ENCODE measurements around the gene BRAT1. TPM values are rescaled to one million over a fixed set of nuclear protein-coding genes. Genes with fewer than 3 reads are reported as not detected.

The BRAT1 gene
- total and polyA plus RNA-seq, 7 experiments from 2014 or later: 23.4 to 58.9 (median 37.0) TPM

DNA sequence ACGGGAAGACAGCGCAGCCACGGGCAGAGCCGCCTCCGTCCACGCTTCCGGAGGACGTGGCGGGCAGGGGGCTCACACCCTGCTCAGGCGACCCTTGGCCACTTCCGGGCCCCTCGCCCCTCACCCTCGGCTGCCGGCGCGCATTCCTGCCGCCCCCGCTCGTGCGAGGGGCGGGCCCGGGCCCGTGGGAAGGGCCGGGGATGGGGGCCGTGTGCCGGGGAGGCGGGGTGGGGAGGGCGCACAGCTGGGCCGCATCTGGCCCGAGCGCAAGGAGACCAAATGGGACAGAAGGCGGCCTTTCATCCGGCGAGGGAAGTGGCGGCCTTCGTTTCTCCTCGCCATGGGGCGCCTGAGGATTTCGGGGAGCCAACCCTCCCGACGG, 36.6 kb downstream of the BRAT1 start:
- Histone ChIP-seq H3K36me3 (ENCODE audit: control insufficient read depth in 2 of 3, insufficient read depth in 3 of 3, low read length in 3 of 3) (peaks cover 0 to 8% (median under 1%) of the 10 kb centered on the region in 3 experiments), H3K9me3 (ENCODE audit: control insufficient read depth in 2 of 3, low read length in 3 of 3) (no peaks in the 10 kb centered on the region), H3K27me3 (ENCODE audit: control insufficient read depth in 2 of 2, insufficient read depth in 2 of 2, low read length in 2 of 2) (no peaks in the 10 kb centered on the region), H3K4me1 (ENCODE audit: control insufficient read depth in 2 of 2, insufficient read depth in 2 of 2, low read length in 2 of 2) (peaks cover 20 to 24% of the 10 kb centered on the region in 2 donors), H3K4me3 (ENCODE audit: low read length) (peak overlapping the region; percentile 58), H3K27ac (ENCODE audit: low read depth, low read length) (peak overlapping the region; percentile 60)
- H3K27ac Mint-ChIP-seq: peak overlapping the region in 8 of 9 donors; percentile 44 to 85 (median 73)
- H3K36me3 Mint-ChIP-seq: peaks cover 0 to 21% (median 4%) of the 10 kb centered on the region in 5 donors
- H3K4me1 Mint-ChIP-seq: peaks cover 14 to 33% (median 29%) of the 10 kb centered on the region in 7 donors
- intact Hi-C loops (cut with micrococcal nuclease): loop anchor here (1.0 to 2.0 kb wide), 7 partner anchors 7 to 204 kb away; partner anchors contain the start of genes BRAT1 (in 1 of the 2), SNX8 (in 1 of the 2) and TTYH3 (in 1 of the 2)
- H3K27me3 Mint-ChIP-seq: peaks cover 0 to 11% (median 0%) of the 10 kb centered on the region in 5 donors
- CTCF ChIA-PET: no interaction called here
- H3K4me3 Mint-ChIP-seq: peak overlapping the region; percentile 71 to 98 (median 83)
- POLR2A ChIA-PET: interaction anchor here (1.1 to 15.7 kb wide), 3 partner anchors 8 to 11 kb away, joined by 5 to 401 read pairs (median 11); no protein-coding TSS in a partner anchor
- H3K9me3 Mint-ChIP-seq: peaks cover 0 to 2% (median 0%) of the 10 kb centered on the region in 11 donors
- no peak for DNase-seq
- no peak for ATAC-seq

DNA sequence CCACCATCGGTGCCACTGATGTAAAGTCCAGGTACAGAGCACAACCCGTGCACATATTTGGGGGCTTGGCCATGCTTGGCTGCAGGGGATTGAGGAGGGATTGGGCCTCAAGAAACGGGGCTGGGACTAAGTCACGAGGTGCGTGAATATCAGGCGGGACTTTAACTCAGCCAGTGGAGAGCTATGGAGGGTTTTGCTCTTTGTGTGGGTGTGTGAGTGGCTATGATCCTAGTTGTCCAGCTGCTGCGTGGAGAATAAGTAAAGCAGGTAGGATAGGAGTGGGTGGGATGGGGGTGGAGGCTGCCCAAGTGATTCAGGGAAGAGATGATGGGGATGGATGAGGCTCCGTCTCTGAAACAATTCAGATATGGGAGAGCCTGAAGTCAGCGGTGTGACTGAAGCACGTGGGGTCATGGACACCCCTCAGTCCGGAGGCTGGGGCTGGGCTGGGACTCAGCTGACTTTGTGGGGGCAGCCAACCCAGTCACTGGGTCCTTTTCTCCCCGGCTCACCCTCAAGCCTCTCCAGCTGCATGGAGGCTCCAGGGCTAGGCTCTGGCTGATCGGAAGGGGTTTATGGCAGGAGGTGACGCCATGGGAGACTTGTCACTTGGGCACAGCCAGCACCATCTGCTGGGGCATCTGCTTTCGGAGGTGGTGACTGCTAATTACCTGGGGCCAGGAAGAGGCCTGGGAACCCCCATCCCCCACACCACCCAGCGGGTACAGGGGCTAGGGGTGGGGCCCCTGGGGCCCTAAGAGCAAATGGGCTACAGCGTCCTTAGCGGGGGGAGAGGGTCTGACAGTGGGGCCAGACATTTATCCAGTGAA, 37.4 kb downstream of the BRAT1 start:
- H3K36me3 ChIP-seq (ENCODE audit: control insufficient read depth in 2 of 3, insufficient read depth in 3 of 3, low read length in 3 of 3): peaks cover 0 to 8% (median 0%) of the 10 kb centered on the region in 3 experiments
- ATAC-seq: no peak
- H3K27ac ChIP-seq (ENCODE audit: low read depth, low read length): peak overlapping the region; percentile 11
- Mint-ChIP-seq H3K4me3 (peak overlapping the region; percentile 63 to 98 (median 83)), H3K27me3 (peaks cover 0 to 11% (median 0%) of the 10 kb centered on the region in 5 donors), H3K9me3 (peaks cover 0 to 3% (median 0%) of the 10 kb centered on the region in 11 donors), H3K36me3 (peaks cover 0 to 18% (median 2%) of the 10 kb centered on the region in 5 donors), H3K4me1 (peaks cover 15 to 34% (median 28%) of the 10 kb centered on the region in 7 donors), H3K27ac (peak overlapping the region; percentile 44 to 86 (median 71))
- H3K4me1 ChIP-seq (ENCODE audit: control insufficient read depth in 2 of 2, insufficient read depth in 2 of 2, low read length in 2 of 2): peaks cover 16 to 24% of the 10 kb centered on the region in 2 donors
- DNase-seq: no peak
- intact Hi-C loops (cut with micrococcal nuclease): loop anchor here in 1 of 2 donors (2.0 kb wide), 2 partner anchors 113 to 203 kb away; partner anchors contain the start of genes SNX8 and TTYH3
- H3K4me3 ChIP-seq (ENCODE audit: low read length): no peak overlapping the region
- H3K27me3 ChIP-seq (ENCODE audit: control insufficient read depth in 2 of 2, insufficient read depth in 2 of 2, low read length in 2 of 2): no peaks in the 10 kb centered on the region
- ChIA-PET CTCF (no interaction called here), POLR2A (interaction anchor here (3.0 to 15.7 kb wide), 3 partner anchors 7 to 12 kb away, joined by 11 to 401 read pairs (median 16); no protein-coding TSS in a partner anchor)
- H3K9me3 ChIP-seq (ENCODE audit: control insufficient read depth in 2 of 3, low read length in 3 of 3): no peaks in the 10 kb centered on the region

DNA sequence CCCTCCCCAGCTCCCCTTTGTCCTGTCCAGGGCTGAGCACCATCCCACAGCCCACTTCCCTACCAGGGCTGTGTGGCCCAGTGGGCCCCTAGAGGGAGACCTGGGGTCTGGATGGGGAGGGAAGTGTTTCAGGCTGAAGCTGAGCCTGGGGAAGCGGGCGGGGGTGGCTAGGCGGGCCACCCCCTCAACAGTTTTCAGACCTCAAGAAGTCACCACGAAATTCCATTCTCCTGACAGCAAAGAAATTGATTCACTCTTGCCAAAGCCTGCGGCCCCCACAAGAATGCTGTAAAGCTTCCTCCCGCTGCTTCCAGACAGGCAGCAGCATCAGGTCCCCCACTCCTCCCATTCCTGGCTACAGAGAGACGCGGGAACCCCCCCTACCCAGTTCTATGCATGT, 38.3 kb downstream of the BRAT1 start:
- H3K36me3 Mint-ChIP-seq: peaks cover 0 to 11% (median 0%) of the 10 kb centered on the region in 5 donors
- H3K4me1 Mint-ChIP-seq: peaks cover 18 to 36% (median 29%) of the 10 kb centered on the region in 7 donors
- Histone ChIP-seq H3K27me3 (ENCODE audit: control insufficient read depth in 2 of 2, insufficient read depth in 2 of 2, low read length in 2 of 2) (no peaks in the 10 kb centered on the region), H3K36me3 (ENCODE audit: control insufficient read depth in 2 of 3, insufficient read depth in 3 of 3, low read length in 3 of 3) (peaks cover 0 to 8% (median 0%) of the 10 kb centered on the region in 3 experiments), H3K4me3 (ENCODE audit: low read length) (no peak overlapping the region), H3K27ac (ENCODE audit: low read depth, low read length) (no peak overlapping the region), H3K4me1 (ENCODE audit: control insufficient read depth in 2 of 2, insufficient read depth in 2 of 2, low read length in 2 of 2) (peaks cover 21 to 28% of the 10 kb centered on the region in 2 donors), H3K9me3 (ENCODE audit: control insufficient read depth in 2 of 3, low read length in 3 of 3) (no peaks in the 10 kb centered on the region)
- peak overlapping the region in 4 of 10 donors; percentile 7 to 98 (median 73) for H3K4me3 Mint-ChIP-seq
- ChIA-PET POLR2A (interaction anchor here (3.0 to 15.7 kb wide), 3 partner anchors 6 to 13 kb away, joined by 11 to 401 read pairs (median 16); no protein-coding TSS in a partner anchor), CTCF (no interaction called here)
- no peak for DNase-seq
- H3K27me3 Mint-ChIP-seq: peaks cover 0 to 11% (median 0%) of the 10 kb centered on the region in 5 donors
- peak overlapping the region in 5 of 9 donors; percentile 48 to 81 (median 74) for H3K27ac Mint-ChIP-seq
- ATAC-seq: no peak
- intact Hi-C loops (cut with micrococcal nuclease): no loop called here
- peaks cover 0 to 3% (median 0%) of the 10 kb centered on the region in 11 donors for H3K9me3 Mint-ChIP-seq

DNA sequence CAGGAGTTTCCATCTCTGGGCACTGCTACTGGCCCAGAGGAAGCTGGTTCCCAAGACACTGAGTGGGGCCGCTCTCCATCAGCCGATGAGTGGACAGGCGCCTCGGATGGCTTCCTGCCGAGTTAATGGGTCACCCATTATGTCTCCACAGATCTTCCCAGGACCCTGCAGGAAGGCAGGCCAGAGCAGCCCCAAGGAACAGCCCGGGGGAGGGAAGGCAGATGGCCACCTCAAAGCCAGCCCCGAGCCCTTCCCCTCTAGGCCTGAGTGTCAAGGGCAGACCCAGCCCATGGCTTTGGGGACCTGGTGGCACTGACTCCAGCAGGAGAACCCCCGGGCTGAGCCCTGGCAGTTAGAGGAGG, 39.1 kb downstream of the BRAT1 start:
- Histone ChIP-seq H3K4me3 (ENCODE audit: low read length) (no peak overlapping the region), H3K27ac (ENCODE audit: low read depth, low read length) (no peak overlapping the region), H3K4me1 (ENCODE audit: control insufficient read depth in 2 of 2, insufficient read depth in 2 of 2, low read length in 2 of 2) (peaks cover 28 to 34% of the 10 kb centered on the region in 2 donors), H3K9me3 (ENCODE audit: control insufficient read depth in 2 of 3, low read length in 3 of 3) (no peaks in the 10 kb centered on the region), H3K27me3 (ENCODE audit: control insufficient read depth in 2 of 2, insufficient read depth in 2 of 2, low read length in 2 of 2) (no peaks in the 10 kb centered on the region), H3K36me3 (ENCODE audit: control insufficient read depth in 2 of 3, insufficient read depth in 3 of 3, low read length in 3 of 3) (peaks cover 0 to 8% (median 0%) of the 10 kb centered on the region in 3 experiments)
- DNase-seq (no peak), ATAC-seq (no peak)
- ChIA-PET CTCF (no interaction called here), POLR2A (interaction anchor here (3.1 to 15.7 kb wide), 2 partner anchors 6 to 12 kb away, joined by 16 to 401 read pairs; no protein-coding TSS in a partner anchor)
- intact Hi-C loops (cut with micrococcal nuclease): no loop called here
- Mint-ChIP-seq H3K9me3 (peaks cover 0 to 3% (median 0%) of the 10 kb centered on the region in 11 donors), H3K27ac (no peak overlapping the region), H3K4me1 (peaks cover 14 to 39% (median 29%) of the 10 kb centered on the region in 7 donors), H3K36me3 (peaks cover 0 to 5% (median 0%) of the 10 kb centered on the region in 5 donors), H3K4me3 (no peak overlapping the region), H3K27me3 (peaks cover 0 to 11% (median 0%) of the 10 kb centered on the region in 5 donors)

DNA sequence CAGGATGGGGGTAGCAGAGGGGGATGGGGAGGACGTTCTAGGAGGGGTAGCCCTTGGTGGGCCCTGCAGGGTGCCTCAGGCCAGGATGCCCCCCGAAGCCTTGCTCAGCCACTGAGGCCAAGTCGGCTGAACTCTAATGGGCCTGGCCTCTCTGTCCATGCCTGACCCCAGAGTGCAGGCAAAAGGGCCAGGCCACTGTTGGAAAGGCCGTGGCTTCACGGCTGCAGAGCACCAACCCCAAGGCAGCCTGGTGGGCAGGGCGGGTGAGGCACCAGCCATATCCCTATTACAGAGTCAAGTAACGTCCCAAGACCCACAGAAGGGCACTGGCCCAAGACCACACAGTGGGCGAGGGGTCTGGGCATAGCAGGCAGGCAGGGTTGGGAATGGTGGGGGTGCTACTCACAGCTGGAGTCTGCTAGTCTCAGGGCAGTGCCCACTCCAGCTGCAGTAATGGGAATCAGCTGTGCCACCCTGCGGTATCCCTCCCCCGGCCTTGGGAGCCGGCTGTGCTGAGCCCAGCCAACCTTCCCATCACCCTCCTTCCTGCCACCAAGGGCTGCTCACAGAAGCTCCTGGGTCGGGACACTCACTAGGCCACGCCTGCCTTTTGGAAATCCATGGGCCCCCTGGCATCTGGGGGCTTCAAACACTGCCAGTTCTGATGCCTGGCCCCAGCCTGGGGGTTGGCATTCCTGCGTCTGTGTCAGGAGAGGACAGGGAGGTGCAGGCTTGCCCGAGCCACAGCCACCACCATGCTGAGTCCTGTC, 39.7 kb downstream of the BRAT1 start:
- no peaks in the 10 kb centered on the region for H3K27me3 ChIP-seq (ENCODE audit: control insufficient read depth in 2 of 2, insufficient read depth in 2 of 2, low read length in 2 of 2)
- ATAC-seq (no peak), DNase-seq (no peak)
- H3K4me3 ChIP-seq (ENCODE audit: low read length): no peak overlapping the region
- no peak overlapping the region for H3K27ac ChIP-seq (ENCODE audit: low read depth, low read length)
- peaks cover 0 to 6% (median 0%) of the 10 kb centered on the region in 3 experiments for H3K36me3 ChIP-seq (ENCODE audit: control insufficient read depth in 2 of 3, insufficient read depth in 3 of 3, low read length in 3 of 3)
- H3K4me3 Mint-ChIP-seq: no peak overlapping the region
- peaks cover 0 to 3% (median 0%) of the 10 kb centered on the region in 11 donors for H3K9me3 Mint-ChIP-seq
- H3K27ac Mint-ChIP-seq: peak overlapping the region in 1 of 9 donors; percentile 59
- intact Hi-C loops (cut with micrococcal nuclease): no loop called here
- H3K36me3 Mint-ChIP-seq: peaks cover 0 to 2% (median 0%) of the 10 kb centered on the region in 5 donors
- H3K4me1 Mint-ChIP-seq: peaks cover 14 to 45% (median 31%) of the 10 kb centered on the region in 7 donors
- peaks cover 33 to 40% of the 10 kb centered on the region in 2 donors for H3K4me1 ChIP-seq (ENCODE audit: control insufficient read depth in 2 of 2, insufficient read depth in 2 of 2, low read length in 2 of 2)
- CTCF ChIA-PET: no interaction called here
- peaks cover 0 to 11% (median 0%) of the 10 kb centered on the region in 5 donors for H3K27me3 Mint-ChIP-seq
- POLR2A ChIA-PET: interaction anchor here (0.6 to 9.2 kb wide), 4 partner anchors 8 to 323 kb away, joined by 4 to 401 read pairs (median 10); partner anchors contain the start of gene LFNG
- no peaks in the 10 kb centered on the region for H3K9me3 ChIP-seq (ENCODE audit: control insufficient read depth in 2 of 3, low read length in 3 of 3)

Measured in naive thymus-derived CD4-positive, alpha-beta T cell (primary cell).